ENCODE data around the gene RNASE9.

GRCh38 chr14:20546877-20547276, 14.0 kb downstream of the RNASE9 start:
- no peak for TF ChIP-seq POLR2AphosphoS5 (IDR thresholded peaks at IDR 0.05; ENCODE audit: low read depth)
- no peak for TF ChIP-seq CTCF (conservative IDR thresholded peaks at IDR 0.05; ENCODE audit: low read depth in 2 of 2)
- TF ChIP-seq EZH2 (IDR thresholded peaks at IDR 0.05; ENCODE audit: low read depth, unreplicated experiment) = no peak

All from GM23338 (cell line).